SU-DHL-6 (cell line): ENCODE results near the gene SMARCC2.

ENCODE experiments used
- EZH2phosphoT487 ChIP-seq: fragments of 200-600 bp; sonication (generic), shearing (Covaris generic); conservative IDR thresholded peaks from 2 replicates; pipeline ENCODE4 v1.6.1; 2018; ENCODE audit warnings: mild to moderate bottlenecking, antibody characterized with exemption, low read length, moderate library complexity, mixed read lengths
- TF ChIP-seq, protein P1 (sequence below): fragments of 200-600 bp; sonication (generic); IDR thresholded peaks from one replicate; pipeline ENCODE4 v1.5.1; 2017; ENCODE audit warnings: antibody characterized with exemption, mild to moderate bottlenecking, low read length, moderate library complexity; ENCODE audit not compliant: insufficient read depth, poor library complexity, severe bottlenecking

DNA sequence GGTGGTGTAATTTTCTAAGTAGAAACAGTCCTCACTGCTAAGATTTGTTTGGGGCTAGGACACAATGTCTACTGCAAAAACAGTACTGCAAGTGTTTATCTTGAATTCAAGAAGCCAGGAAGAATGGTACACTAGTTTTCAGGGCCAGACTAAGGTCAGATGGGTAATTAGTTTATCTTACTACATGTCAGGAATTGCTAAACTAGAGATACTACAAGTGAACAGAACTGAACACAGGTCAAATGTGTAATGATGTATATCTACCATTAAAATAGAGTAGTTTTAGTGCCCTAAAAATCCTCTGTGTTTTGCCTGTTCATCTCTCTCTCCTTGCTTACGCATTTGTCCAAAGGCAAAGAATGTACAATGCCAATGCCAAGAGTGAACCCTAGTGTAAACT, 75.2 kb downstream of the SMARCC2 start:
- TF ChIP-seq, protein P1, sequence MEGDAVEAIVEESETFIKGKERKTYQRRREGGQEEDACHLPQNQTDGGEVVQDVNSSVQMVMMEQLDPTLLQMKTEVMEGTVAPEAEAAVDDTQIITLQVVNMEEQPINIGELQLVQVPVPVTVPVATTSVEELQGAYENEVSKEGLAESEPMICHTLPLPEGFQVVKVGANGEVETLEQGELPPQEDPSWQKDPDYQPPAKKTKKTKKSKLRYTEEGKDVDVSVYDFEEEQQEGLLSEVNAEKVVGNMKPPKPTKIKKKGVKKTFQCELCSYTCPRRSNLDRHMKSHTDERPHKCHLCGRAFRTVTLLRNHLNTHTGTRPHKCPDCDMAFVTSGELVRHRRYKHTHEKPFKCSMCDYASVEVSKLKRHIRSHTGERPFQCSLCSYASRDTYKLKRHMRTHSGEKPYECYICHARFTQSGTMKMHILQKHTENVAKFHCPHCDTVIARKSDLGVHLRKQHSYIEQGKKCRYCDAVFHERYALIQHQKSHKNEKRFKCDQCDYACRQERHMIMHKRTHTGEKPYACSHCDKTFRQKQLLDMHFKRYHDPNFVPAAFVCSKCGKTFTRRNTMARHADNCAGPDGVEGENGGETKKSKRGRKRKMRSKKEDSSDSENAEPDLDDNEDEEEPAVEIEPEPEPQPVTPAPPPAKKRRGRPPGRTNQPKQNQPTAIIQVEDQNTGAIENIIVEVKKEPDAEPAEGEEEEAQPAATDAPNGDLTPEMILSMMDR = no peak
- no peak for TF ChIP-seq EZH2phosphoT487
